ENCODE measurements around the gene KYNU.
"Not testable (repeated sequence)": the region's sequence is repeated elsewhere in the genome, so short reads cannot be mapped to it uniquely, and the experiment has no call there.

The KYNU gene

DNA sequence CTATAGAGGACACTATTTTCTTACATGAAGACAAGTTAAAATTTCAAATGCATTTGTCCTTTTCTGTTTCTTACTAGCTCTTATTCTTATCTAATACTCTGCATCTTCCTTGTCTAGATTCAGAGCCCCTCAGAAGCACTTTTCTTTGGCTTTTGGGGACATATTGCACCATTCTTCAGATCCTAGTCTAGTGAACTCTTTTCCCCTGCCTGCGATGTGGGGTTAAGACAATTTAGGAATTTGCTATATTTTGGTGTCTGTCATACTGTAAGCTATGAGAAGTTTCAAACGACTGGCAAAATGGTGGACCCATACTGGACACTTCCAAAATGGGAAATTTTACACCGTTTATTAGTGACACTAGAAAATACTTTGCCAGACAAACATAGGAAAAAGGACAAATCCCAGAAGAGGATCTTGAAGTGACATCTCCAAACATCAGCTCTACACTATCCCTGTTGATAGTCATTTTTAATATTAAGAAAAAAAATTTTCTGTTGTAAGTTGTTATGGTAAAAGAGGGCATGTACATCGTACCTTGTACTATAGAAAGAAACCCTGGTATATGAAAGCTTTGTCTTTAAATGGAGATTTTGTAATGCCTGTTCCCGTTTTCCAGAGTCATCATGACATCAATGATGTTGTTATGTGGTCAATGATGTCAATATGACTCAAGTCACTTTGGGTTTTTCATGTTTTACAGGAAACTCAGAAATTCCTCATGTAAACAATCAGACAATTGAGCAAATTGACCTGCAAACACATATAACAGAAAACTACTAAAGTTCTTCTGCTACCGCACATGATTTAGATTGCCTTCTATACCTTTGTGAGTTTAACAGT is 4.4 kb upstream of the KYNU start:
- no peak for DNase-seq

DNA sequence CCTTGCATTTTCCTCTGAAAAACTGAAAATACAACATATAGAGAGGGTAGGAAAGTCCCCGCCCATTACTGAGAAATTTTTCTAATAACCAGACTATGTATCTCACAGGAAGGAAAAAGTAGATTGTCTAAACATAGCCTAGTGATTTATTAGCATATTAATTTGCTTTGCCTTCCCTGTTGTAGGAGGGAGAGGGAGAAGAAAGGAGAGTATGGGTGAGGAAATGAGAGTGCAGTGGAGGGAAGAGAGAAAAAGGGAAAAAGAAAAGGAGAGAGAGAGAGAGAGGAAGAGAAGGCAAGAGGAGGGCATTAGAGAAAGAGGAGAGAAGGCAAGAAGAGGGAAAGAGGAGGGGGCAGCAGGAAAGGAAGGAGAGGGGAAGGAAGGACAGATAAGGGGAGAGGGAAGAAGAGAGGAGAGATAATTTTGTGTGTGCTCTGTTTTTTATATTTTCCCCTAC is 3.6 kb upstream of the KYNU start:
- no peak for DNase-seq

DNA sequence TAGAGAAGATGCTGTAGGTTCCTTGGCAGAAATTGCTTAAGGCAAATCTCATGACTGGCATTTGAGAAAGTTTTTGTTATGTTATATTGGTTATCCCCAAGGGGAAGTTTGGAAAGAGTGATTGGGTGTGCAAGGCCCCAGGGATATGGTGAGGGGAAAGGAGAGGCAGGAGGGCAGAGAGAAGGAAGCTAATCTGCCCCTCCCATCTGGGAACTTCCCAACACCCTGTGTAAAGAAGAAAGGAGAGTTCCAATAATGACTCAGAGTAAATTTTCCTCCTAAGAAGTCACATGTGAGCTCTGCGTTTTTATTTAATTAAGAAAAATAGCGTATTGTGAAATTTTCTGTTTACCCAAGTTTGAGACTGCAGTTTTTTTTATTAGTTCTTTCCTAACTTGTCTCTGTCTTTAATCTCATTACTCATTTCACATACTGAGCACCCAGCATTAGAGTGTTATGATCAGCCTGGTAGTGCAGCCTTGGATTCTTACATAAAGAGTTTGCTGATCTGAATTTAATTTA is 3.1 kb upstream of the KYNU start:
- DNase-seq, result no peak

DNA sequence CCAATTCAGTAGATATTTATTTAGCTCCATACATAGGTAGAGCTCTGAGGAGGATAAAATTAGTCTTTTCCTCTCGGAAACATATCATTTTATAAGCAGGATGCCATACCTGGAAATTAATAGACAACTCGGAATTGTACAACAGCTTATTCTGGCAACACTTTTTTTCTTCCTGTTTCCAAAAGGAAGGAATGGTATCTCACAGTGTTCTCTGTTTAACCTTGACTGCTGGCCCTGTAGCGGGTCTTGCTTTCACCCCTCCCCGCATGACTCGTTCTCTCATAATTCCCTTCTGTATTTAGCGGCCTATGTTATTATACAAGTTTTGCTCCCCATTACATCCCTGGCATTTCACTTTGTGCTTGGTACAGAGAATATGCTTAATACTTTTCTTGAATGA is 2.5 kb upstream of the KYNU start:
- no peak for DNase-seq

DNA sequence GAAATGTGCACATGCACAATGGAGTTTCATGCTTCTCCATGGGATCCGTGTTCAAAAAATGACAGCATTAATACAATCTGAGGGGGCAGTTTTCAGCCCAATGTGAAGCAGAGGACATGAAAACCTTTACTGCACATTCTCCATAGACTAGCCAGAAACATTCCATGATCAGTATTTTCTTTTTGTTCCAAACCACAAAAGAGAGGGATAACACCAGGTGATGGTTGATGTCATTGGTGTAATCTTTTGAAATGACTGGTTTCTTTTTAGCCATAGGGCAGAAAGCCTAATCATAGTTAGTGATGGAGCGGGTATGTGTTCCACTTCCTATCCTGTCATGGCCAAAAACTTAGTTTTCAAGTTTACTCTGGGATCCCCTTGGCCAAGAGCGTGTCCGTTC is 1.8 kb upstream of the KYNU start:
- no peak for DNase-seq

DNA sequence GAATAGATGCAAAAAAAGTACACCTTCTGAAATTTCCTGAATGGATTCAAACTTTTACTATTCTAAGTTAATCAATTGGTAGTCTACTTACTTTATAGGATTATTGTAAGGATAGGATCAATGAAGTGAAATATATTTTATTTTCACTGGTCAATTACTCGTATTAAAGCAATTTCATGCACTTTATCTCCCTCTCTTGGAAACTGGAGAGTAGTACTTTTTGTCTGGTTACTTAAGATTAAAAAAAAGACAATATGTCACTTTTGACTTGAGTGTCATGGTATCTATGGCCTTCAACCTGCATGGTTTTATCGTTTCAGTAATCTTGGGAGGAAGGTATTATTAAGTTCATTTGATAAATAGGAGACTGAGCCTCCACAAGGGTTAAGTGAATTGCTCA is 1.0 kb upstream of the KYNU start:
- no peak for DNase-seq

DNA sequence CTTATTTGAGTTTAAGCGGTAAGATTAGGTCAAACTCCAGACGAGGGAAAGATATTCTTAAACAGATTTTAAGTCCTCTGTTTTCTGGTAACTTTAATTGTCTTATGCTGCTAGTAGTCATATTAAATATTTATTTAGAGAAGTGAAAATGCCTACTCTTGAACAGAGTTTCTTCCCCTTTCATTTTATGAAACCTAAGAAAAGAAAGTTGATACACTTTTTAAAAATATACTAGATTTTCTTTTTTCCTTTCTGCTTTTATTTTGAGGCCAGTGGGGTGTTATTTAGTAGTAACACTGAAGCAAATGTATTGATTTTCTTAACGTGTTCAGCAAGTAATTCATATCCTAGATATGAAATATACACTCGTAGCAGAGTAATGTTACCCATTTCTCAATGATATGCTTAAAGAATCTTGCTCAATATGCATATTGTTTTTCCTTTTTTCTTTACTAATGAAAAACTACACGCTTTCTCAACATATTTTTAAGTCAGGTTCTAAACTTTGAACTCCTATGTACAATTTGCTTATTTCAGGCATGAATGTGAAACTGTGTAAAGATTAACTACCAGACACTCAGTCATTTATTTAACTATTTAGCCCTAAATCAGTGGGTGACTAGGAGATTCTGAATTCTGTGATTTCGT is 691 bp downstream of the KYNU start:
- DNase-seq, result no peak

DNA sequence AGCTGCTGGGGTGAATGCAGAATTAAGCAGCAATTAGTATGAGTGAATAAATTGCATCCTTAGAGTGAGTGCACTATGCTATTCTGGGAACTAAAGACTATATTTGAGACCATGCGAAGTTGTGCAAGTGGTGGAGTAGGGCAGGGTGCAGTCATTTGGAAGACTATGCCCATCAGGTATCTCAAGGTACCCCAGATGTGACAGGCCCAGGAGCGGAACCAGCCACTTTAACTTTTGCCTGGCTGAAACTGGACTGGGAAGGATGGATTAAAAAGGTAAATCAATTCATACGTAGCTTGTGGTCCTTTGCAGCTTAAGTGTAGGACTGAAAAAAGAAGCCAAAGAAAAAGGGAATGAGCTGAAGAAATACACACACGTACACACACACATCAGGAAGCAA is 1.7 kb downstream of the KYNU start:
- DNase-seq, result no peak

DNA sequence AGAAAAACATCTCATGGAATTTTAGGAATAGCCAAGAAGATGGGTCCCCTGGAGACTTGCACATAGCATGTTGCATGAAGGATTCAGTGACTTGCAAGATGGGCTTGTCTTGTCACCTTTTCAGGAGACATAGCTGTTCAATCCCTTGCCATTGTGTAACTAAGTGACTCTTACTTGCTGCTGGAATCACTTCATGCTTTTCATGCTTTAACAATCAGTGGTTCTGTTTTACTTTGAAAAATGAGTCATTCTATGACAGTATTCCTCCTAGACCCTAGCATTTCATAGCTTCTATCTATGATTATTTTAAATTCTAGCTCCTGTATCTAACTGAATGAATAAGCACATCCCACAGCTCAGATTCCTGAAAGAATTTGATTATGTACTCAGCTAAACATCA is 2.8 kb downstream of the KYNU start:
- DNase-seq, result no peak

DNA sequence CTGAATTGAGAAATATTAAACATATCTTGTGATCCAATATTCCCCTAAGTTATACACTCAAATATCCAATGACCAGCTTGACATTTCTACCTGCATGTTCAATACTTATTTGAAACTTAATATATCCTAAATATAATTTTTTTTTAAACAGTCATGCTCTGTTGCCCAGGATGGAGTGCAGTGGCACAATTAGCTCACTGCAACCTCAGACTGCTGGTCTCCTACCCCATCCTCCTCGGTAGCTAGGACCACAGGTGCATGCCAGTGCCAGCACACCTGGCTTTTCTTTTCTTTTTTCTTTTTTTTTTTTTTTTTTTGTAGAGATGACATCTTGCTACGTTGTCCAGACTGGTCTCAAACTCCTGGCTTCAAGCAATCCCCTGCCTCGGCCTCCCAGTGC is 4.2 kb downstream of the KYNU start:
- DNase-seq, result no peak

DNA sequence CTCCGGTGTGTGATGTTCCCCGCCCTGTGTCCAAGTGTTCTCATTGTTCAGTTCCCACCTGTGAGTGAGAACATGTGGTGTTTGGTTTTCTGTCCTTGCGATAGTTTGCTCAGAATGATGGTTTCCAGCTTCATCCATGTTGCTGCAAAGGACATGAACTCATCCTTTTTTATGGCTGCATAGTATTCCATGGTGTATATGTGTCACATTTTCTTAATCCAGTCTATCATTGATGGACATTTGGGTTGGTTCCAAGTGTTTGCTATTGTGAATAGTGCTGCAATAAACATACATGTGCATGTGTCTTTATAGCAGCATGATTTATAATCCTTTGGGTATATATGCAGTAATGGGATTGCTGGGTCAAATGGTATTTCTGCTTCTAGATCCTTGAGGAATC is 5.0 kb downstream of the KYNU start:
- DNase-seq, result not testable (repeated sequence)

DNA sequence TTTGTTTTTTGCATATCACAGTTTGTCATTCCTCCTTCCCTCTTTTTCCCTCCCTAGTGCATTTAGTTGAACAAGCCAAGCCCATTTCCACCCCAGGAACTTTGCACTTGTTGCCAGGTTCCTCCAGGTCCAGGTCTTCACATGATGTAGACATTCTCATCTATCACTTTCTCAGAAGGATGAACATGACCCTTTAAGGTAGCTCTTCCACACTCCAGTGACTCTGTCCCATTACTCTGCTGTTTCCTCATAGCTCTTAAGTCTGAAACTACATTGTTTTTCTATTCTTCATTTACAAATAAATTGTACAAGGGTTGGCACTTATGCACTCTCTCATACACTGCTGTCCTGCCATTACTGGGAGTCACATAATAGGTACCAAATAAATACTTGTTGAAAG is 6.1 kb downstream of the KYNU start:
- DNase-seq, result no peak

DNA sequence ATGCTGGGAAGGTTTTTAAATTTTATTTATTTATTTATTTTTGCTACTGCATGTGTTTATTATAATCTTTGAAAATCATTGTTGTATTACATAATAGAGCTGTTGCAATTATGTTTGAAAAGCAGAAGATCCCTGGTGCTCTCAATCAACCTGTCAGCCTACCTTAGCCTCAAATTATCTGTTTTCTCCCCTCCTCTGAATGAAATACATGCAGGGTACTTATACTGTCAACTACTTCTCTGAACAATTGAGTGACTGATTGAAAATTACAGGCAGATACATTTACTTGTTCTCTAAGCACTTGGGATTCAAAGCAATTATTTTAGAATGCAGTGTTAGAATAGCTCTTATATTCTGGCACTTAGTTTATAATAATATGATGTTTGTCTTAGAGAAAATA is 8.1 kb downstream of the KYNU start:
- no peak for DNase-seq

DNA sequence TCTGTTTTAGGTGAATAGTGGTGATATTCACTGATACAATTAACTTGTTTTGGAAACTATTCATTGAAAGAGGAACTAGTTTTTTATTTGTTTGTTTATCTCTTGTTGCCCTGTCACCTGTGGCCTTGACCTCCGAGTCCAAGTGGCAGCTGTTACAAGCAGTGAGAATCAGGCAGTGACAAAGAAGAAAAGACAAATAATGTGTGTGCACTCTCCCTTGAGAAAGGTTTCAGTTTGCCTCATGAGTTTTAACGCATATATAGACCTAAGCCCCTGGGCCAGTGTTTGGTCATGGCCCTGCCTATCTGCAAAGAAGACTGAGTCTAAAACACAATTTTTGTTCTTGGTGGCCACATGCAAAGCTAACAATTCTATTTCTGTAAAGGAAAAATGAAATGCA is 15.3 kb downstream of the KYNU start:
- DNase-seq, result no peak

DNA sequence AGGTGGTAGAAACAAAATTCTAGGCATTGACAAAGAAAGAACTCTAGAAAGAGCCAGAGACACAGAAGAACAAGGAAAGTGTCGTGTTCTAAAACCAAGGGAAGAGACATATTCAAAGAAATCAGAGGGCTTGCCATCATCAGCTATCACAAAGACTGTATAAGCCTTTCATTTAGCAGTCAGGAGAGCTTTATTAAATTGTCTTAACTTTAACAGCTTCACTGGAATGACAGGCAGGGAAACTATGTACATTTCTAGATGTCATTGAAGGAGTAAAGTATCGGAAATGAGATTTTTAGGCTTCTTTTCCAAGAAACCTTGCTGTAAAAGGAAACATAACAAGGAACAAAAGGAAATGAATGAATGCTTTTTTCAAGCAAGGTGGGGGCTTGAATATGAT is 15.8 kb downstream of the KYNU start:
- no peak for DNase-seq

DNA sequence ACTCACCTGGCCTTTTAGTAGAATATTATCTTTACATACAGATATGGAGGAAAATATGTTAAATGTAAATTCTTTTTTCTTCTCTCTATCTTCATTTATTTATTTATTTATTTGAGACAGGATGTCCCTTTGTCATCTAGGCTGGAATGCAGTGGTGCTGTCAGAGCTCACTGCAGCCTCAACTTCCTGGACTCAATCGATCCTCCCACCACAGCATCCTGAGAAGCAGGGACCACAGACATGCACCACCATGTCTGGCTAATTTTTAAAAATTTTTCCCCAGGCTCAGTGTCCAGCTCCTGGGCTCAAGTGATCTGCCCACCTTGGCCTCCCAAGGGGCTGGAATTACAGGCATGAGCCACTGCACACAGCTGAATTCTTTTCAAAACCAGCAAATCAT is 20.3 kb downstream of the KYNU start:
- no peak for DNase-seq

DNA sequence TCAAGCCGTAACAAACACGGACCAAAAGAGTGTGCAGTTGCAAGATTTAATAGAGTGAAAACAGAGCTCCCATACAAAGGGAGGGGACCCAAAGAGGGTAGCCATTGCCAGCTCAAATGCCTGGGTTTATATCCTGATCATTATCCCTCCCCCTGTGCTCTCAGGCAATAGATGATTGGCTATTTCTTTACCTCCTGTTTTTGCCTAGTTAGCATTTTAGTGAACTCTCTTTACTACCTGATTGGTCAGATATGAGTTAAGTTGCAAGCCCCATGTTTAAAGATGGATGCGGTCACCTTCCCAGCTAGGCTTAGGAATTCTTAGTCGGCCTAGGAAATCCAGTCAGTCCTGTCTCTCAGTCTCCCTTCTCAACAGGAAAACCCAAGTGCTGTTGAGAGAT is 22.9 kb downstream of the KYNU start:
- not testable (repeated sequence) for DNase-seq

DNA sequence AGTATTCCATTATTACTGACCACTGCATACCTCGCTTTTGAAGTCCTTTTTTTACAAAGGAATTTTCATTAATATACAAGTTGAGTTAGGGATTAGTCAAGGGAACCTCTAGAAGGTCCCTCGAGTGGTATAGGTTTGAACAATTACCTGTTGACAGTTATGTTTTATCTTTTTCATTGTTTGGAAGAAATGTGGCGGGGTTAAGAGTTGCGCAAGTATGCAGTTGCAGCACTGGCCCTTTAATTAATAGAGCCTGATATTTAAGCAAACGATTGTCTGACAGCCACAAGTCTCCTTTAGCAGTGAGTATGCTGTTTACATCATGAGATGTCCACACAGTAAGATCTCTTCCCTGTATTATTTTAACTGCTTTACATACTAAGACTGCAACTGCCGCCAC is 24.3 kb downstream of the KYNU start:
- DNase-seq, result no peak

DNA sequence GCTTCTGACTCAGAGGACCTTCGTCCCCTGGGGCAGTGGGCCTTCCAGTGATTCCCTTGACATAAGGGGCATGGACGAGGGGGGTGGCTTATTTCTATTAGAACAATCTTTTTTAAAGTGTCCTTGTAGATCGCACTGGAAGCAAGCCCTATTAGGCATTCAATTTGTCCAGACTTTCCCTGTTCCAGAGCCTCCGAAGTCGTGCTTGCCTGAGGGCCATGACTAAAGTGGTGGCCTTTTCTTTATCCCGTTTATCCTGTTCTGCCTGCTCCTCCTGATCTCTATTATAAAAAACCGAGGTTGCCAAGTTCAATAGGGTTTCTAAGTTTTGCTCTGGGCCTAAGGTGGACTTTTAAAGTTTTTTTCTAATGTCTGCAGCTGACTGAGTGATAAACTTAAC is 26.3 kb downstream of the KYNU start:
- not testable (repeated sequence) for DNase-seq

DNA sequence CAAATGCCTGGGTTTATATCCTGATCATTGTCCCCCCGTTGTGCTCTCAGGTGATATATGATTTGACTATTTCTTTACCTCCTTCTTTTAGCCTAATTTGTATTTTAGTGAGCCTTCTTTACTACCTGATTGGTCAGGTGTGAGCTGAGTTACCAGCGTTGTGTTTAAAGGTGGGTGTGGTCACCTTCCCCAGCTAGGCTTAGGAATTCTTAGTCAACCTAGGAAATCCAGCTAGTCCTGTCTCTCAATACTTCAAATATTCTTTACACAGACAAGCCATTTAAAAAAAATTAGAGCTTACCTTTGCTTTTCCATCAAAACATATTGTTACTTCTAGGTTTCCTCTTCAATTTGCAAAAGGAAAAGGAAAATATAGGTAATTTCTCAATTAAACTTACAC is 30.2 kb downstream of the KYNU start:
- DNase-seq, result no peak

DNA sequence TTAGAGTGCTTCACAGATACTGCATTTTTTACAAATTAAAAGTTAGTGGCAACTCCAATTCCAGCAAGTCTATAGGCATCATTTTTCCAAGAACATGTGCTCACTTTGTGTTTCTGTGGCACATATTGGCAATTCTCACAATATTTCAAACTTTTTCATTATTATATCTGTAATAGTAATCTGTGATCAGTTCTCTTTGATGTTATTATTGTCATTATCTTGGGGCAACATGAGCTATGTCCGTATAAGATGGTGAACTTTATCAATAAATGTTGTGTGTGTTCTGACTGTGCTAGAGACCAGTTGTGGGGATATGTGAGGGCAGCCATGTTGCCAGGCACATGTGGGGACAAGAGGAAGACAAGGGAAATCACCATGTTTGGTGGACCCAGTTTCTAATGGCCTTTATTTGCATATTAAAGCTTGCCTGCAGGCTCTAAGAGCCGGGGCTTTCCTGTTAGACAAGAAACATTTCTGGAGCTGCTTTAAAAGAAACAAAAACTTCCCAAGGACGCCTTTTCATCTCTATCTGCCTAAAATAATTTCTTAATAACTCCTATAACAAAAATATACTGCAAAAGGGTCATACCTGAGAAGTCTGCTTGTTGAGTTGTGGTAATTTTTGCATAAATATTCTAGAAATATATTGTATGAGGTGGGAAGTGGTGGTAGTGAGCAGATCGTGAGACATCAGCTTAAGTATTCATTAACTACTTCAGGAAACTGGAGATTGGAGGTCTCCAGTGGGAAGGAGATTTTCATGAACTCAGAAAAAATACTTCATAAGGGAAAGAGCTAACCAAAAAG is 37.2 kb downstream of the KYNU start:
- no peak for DNase-seq

DNA sequence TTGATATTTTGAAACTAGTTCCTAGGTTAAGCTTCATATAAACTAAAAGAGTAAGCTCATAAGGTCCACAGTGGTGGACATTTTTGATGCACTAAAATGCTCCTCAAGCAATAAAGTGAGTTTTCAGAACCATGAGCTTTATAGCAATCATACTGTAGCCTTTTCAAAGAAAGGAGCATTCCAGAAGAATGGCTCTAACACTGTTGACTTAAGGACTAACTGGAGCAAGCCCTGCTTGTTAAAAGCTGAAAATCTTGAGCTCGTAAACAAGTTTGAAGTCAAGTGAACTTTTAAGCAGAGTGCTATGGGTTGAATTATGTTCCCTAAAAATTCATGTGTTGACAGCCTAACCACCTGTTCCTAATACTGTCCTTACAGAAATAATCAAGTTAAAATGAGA is 38.0 kb downstream of the KYNU start:
- DNase-seq, result no peak

DNA sequence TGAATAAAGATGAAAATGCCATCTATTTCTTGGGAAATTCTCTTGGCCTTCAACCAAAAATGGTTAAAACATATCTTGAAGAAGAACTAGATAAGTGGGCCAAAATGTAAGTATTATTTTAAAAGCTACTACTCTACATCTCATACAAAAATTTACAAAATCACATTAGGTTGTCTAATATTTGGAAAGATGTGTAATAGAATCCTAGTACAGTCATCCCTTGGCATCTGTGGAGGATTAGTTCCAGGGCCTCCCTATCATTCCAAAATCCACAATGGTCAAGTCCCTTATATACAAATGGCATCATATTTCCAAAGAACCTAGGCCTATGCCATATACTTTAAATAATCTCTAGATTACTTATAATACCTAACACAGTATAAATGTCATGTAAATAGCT is 41.2 kb downstream of the KYNU start:
- no peak for DNase-seq

DNA sequence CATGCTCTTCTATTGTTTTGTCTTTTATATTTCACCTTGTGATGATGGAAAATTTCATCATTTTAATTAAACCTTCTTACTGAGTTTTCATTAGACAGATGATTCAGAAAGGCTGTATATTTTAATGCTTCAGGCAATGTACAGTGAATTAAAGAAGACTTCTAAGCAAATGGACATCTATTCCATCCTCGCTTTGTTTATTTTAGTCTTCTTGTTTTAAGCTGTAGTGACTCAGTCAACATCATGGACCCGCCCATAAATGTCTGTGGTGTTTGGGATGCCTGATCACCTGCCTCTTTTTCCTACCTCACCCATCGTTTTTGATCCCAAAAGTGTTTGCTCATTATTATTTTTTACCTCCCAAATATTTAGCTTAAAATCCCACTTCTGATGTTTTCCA is 43.1 kb downstream of the KYNU start:
- DNase-seq, result no peak
